ENCODE measurements around the gene CD96.

Gene CD96

GRCh38 chr3:111688190-111688800, 146.3 kb downstream of the CD96 start:
- no peak overlapping the region for H3K27ac ChIP-seq
- TF ChIP-seq CTCF (IDR thresholded peaks at IDR 0.05), result no peak
- TF ChIP-seq ZFX (IDR thresholded peaks at IDR 0.05; ENCODE audit: borderline replicate concordance), result no peak

DNA sequence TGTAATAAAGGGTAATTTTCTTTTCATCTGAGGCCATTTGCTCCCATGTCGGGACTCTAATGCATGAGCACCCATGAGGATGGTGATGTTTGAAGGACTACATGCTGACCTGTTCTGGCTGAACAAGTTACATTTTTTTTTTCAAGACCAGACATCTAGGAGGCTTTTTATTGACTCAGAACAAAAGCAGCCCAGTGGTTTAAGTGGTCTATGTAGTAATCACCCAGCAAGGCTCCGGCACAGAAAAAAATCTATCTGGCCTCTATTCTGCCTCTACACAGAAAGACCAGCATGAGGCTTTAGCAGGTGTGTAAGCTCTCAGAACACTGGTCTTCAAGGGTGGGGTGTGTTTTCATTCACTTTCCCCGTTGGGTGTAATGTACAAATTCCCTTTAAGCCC, 148.2 kb downstream of the CD96 start:
- TF ChIP-seq CTCF (IDR thresholded peaks at IDR 0.05) (no peak), ZFX (IDR thresholded peaks at IDR 0.05; ENCODE audit: borderline replicate concordance) (no peak)
- no peak overlapping the region for H3K27ac ChIP-seq

- no peak for TF ChIP-seq ZFX (IDR thresholded peaks at IDR 0.05; ENCODE audit: borderline replicate concordance)
- peak; percentile 70 for TF ChIP-seq CTCF (IDR thresholded peaks at IDR 0.05)
- H3K27ac ChIP-seq, result no peak overlapping the region
Observed at GRCh38 chr3:111691293-111691909, 149.4 kb downstream of the CD96 start.

DNA sequence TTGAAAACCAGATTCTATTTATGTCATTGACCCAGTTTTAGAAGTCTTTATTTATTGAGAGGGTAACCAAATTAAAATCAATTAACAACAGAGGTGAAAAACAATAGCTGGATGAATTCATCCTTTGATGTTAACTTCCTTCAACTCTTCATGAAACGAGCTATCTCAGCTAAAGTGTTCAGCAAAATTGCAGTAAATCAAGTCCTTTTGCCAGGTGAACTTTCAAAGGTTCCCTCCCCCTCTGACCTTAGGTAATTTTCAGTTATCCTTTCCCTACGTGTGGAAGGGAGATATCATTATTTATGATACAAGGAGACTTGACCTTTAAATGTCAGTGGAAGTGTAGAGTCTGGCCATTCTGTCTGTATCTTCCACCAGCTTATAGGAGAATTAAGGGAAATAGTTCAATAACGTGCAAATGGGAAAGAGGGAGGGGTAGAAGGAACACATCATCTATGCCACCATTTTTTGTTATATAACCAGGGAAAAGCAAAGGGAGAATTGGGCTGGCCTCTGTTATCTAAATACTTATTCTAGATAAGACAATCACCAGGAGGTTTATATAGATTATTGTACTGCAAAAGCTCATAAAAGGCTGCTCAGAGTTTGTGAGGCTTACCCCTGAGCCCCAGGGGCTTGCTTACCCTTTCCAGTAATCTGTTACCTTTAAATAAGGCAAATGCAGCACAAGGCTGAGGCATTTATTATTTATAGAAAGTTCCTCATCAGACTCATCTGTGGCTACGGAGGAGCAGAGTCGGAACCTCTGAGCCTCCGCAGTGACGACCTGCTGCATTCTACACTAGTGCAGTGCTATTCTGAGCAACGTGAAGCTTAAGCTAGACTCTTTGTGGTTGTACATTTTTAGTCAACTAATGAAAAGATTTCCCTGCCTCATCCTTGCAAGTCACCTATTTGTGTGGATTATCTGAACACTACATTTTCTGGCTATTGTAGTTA, 150.9 kb downstream of the CD96 start:
- TF ChIP-seq ZFX (IDR thresholded peaks at IDR 0.05; ENCODE audit: borderline replicate concordance) (no peak), CTCF (IDR thresholded peaks at IDR 0.05) (no peak)
- H3K27ac ChIP-seq, result no peak overlapping the region

GRCh38 chr3:111694471-111694870, 152.5 kb downstream of the CD96 start:
- H3K27ac ChIP-seq, result no peak overlapping the region
- no peak for TF ChIP-seq CTCF (IDR thresholded peaks at IDR 0.05)
- TF ChIP-seq ZFX (IDR thresholded peaks at IDR 0.05; ENCODE audit: borderline replicate concordance), result no peak

- H3K27ac ChIP-seq, result no peak overlapping the region
- TF ChIP-seq CTCF (IDR thresholded peaks at IDR 0.05) (no peak), ZFX (IDR thresholded peaks at IDR 0.05; ENCODE audit: borderline replicate concordance) (no peak)
Observed at GRCh38 chr3:111695636-111696117, 153.7 kb downstream of the CD96 start.

All from 22Rv1 (cell line).